GM18907 (cell line): ENCODE data around the gene SKIC8.

Source experiments
- ATAC-seq: cut with Tn5 transposase; IDR thresholded peaks from one replicate; pipeline ENCODE4 v1.9.1; 2021; ENCODE audit warnings: mild to moderate bottlenecking, moderate library complexity; ENCODE audit not compliant: unreplicated experiment

Gene SKIC8

DNA sequence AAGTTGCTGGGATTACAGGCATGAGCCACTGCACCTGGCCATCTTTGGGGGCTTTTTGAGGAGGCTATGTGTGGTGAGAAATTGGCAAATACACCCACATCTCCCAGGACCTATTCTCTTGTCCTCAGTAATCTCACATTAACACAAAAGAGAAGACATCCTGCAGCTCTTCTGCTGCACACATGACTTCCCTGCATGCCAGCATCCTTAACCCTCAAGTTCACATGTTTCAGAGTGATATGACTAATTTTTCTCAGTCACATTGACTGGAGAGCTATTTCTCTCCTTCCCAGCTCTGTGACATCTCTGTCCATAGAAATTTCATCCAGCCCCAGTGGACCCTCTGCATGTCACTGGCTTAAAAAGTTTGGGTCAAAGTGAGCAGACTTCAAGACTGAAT, 1.9 kb upstream of the SKIC8 start:
- ATAC-seq = no peak

DNA sequence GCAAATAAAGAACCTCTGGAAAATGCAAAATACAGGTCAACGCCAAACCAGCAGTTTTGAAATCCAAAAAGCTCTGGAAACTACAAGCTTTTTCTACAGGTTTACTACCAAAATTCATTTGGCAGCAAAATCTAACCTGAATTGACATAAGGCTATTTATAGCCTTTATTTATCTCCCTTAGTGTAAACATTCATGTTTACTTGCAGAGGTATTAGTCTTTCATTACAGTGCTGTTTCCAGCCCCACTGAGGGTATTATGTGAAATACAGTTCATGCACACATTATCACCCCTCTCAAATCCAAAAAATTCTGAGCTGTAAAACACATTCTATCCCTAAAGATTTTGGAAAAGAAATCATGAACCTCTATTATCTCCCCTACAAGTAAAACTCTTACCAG, 7.2 kb downstream of the SKIC8 start:
- ATAC-seq = no peak

DNA sequence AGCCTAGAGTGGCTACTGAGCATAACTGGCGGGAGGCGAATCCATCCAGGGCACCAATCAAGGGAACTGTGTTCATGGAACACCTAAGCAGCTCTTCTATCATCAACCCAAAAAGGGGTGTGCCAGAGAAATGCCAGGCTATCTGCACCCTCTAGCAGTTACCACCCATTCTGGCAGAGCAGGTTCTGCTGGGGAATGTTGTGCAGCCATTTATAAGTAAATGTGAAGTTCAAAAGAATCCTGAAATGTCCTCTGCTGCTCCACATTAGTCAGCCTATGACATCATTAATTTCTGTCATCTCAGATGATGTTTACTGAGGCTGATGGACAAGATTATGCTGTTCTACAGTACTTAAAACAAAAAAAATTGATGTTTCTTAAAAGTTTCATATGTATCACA, 7.7 kb downstream of the SKIC8 start:
- no peak for ATAC-seq

DNA sequence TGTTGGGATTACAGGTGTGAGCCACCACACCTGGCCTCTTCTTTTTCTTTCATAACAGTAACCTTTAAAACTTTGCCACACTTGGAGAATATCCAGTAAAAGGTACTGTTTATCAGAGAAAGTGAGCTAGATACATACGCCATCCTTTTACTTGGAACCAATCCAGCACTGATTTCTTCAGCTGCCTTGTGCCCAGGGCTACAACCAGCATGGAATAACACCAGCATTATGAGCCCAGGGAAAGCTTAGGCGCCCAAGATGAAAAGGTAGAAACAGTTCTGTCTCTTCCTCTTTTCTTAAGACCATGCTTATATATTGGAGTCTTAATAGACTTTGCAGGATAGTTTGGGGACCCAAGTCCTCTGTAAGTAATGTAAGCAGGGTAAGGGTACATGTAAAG, 8.4 kb downstream of the SKIC8 start:
- no peak for ATAC-seq

DNA sequence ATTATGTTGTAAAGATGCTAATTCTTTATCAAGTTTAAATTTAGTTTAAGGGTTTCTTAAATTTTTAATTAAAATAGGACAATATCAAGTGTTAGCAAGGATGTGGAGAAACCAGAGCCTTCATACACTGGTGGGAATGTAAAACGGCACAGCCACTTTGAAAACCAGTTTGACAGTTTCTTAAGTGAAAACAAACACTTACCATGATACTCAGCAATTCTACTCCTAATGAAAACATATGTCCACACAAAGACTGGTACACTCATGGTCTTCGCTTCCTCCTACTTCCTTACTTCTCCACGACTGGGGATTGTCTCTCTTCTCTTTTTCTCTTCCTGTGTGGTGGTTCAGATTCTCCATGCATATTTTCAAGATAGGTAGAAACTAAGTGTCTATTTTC, 9.2 kb downstream of the SKIC8 start:
- ATAC-seq = no peak

DNA sequence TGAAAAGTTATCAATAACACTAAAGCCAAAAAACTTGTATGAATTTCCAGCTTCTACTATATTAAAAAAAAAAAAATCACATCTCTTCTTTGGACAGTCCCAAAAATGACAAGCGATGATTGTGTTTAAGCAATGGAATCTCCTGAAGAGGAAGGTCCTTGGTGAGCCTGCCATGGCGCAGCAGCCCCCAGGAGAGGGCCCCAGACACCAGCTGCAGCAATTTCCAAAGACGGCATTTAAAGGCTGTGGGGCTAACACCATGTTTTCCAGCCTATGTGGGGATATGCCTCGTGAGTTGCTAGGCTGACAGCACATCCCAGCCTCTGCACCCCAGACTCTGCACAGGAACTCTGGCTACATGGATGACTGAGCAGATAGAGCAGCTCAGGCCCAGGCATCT, 14.7 kb downstream of the SKIC8 start:
- no peak for ATAC-seq

DNA sequence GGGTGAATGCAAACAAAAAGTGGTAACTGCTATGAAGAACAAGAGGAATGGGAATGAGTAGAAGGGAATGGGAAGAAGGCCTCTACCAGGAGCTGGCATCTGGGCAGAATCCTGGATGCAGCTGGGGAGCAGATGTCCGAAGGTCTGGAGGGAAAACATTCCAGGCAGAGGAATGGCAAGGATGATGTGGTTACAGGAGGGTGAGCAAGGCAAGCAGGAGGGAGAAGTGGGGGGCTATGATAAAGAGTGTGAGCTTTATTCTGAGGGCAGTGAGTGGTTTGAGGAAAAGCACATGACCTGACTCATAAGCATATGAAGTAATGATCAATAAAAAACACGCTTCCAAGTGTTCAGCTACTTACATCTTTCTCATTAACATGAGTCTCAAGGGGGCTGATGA, 17.1 kb downstream of the SKIC8 start:
- ATAC-seq = no peak

DNA sequence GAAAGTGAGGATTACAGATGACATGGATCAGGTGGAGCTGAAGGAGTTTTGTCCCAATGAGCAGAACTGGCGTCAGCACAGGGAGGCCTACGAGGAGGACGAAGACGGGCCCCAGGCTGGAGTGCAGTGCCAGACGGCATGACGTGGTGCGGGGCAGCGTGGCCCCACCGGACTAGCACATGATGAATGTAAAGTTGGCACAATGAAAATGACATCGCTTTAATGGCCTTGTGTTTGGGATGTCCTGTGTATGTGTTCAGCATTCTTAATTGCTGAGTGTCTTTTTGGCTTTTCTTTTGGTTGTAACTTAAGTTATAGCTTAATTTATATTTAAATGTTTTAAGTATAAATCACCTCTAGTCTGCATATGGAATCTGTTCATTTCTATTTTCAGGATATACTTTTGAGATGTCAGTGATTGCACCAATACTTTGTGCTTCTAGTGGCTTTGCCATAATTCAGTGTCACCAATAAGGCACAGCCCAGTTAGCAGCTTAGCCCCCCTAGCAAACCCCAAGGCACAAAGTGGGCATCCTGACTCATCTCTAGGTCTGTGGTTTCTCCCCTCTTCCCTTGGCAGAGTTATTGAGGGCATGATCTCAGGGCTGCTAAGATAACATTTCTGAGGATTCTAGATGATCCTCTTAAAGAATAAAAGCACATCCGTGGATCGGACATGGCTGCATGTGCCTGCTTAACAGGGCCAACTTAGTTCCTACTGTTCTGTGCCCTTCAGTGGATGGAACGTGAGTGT, 18.9 kb downstream of the SKIC8 start:
- ATAC-seq = no peak

DNA sequence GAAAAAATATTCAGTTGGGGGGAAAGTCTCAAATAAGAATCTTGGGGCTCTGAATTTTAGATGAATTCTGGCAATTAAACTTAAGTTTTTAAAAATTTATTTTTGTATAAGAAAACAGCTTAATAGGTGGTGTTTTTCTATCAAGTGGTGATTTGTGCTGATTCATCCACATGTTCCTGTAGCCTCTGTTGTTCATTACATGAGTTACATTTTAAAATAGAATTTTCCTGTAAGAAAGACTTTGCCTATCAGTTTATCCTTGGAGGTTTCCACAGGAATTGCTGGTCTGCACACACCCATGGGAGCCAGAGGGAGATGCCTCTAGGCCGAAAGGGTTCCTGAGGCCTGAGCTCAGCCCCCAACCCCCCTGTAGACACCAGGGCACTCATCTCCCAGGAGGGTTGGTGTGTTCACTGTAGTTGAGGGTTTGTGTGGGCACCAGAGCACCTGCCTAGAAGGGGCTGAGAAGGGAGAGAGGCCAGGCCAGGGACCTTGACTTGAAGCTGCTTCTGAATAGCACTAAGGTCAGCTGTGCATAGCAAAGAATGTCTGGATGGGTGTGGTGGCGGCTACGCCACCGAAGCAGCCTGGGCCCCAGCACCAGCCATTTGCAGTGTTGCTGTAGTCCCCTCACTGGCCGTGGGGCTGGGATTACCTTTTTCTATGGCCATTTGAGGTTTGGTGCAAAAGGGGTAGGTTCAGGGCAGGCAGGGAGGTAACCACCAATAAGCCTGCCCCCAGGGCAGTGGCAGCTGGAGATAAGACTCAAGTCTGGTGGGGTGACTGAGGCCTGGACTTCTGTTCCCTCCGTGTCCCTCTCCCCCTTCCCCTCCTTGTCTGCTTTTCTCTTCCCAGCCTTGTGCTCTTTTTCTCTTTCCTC, 23.1 kb downstream of the SKIC8 start:
- ATAC-seq = no peak

DNA sequence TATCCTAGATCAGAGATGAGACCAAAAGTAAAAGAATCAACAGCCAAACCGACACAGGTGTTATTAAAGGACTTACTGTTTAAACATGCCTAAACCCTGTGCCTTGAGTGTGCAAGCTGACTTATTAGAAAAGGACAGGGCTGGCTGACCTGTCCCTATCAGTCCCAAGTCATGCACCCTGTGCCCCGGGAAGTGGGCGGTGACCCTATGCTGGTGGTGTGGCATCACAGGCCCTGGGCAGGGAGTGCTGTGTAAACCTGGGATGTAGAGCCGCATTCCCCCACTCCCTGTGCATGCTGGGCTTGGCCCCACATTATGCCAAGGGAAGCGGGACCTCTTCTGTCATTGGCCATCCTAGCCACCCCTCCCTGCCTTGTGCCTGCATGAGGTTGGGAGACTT, 24.4 kb downstream of the SKIC8 start:
- ATAC-seq = no peak

DNA sequence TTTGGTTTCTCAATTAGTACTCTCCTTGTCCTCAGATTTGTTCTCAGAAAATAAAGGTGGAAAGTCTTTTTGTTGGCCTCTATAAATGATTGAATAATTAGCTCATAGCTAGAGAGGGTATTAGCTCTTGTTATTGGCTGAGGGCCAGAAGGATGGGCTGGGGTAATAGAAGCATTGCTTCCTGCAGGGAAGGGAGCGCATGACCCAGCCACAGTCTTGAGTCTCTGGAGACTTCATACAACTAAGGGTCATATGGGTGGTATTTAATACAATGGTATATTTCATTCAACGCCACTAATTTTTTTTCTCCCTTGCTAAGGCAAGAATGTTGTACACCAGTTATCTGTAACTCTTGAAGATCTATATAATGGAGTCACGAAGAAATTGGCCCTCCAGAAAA, 26.6 kb downstream of the SKIC8 start:
- no peak for ATAC-seq

DNA sequence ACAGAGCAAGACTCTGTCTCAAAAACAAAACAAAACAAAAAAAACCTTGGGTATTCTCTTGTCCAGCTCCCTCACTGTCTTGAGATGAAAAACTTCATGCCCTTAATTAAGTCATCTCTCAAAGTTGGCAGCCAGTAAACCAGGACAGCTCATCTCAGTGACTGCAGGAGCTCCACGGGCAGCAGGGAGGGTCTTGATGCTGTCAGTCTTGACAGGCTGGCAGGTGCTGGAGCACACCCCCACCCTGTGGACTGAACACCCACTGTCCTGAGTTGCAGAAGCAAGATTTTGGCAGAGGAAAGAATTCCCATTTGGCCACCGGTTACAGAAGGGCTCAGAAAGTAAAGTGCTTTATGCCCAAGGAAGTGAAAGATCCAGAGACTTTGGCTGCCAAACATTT, 27.1 kb downstream of the SKIC8 start:
- ATAC-seq = no peak

DNA sequence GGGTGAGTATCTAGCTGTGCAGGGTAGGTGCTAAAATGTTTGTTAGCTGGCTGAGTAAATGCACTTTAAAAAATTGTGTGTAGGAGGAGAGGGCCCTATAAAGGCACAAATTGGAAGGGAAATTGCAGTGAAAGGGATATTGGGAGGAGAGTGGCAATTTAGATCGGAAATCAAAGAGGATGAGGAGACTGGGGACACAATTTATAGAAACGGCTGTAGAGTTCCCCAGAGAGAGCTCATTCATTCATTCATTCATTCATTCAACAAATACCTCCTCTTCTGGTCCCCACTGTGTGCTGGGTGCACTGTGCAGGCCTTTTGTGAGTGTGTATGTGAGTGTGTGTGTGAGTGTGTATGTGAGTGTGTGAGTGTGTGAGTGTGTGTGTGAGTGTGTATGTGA, 32.6 kb downstream of the SKIC8 start:
- no peak for ATAC-seq

DNA sequence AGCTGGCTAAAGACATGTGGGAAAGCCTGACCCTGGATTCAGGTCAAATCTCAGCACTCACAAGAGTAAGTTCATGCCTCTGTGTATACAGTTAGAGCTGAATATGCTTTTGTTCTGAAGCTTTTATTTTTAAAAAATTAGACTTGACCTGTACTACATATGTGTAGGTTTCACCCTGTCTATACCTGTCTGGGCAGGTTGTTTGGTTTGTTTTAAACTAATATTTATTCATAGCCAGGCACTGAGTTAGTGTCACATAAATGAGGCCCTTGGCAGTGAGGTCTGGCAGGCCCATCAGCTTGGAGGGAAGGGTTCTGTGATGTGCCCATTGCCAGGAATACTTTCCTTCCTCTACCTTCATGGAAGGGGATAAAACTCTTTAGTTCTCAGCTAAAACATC, 33.2 kb downstream of the SKIC8 start:
- no peak for ATAC-seq

DNA sequence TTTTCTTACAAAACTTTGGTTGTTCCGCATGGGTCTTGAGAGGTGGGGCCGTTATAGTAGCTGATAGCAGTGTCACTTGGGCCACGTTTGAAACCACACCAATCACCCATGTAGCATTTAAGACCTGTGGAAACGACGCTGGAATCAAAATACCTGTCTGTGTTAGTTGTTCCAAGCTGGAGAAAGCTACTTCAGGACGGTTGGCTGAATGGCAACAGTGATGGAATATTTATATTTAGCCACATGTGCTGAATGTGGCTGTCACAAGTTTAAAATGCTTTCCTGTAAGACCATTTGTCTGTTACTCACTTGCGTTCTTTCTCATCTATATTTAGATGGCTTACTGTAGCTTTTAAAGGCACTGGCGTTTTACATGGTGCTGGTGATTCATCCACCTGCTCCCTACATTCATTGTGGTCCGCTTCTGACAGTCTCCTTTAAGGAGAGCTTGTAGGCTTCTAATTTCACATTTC, 33.6 kb downstream of the SKIC8 start:
- ATAC-seq = no peak

DNA sequence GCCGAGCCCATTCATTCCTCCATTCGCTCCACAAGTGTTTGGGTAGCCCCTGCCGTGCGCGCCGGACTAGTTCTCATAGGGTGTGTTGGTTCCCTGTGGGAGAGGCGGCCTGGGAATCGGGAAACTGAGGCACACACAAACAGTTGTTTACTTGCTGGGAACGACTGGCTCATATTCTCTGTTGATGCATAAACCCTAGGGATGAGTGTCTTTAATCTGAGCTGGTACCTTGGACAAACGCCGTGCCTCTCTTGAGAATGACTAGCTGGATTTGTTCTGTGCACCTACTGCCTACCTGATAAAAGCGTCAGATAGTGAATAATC, 34.3 kb downstream of the SKIC8 start:
- no peak for ATAC-seq

DNA sequence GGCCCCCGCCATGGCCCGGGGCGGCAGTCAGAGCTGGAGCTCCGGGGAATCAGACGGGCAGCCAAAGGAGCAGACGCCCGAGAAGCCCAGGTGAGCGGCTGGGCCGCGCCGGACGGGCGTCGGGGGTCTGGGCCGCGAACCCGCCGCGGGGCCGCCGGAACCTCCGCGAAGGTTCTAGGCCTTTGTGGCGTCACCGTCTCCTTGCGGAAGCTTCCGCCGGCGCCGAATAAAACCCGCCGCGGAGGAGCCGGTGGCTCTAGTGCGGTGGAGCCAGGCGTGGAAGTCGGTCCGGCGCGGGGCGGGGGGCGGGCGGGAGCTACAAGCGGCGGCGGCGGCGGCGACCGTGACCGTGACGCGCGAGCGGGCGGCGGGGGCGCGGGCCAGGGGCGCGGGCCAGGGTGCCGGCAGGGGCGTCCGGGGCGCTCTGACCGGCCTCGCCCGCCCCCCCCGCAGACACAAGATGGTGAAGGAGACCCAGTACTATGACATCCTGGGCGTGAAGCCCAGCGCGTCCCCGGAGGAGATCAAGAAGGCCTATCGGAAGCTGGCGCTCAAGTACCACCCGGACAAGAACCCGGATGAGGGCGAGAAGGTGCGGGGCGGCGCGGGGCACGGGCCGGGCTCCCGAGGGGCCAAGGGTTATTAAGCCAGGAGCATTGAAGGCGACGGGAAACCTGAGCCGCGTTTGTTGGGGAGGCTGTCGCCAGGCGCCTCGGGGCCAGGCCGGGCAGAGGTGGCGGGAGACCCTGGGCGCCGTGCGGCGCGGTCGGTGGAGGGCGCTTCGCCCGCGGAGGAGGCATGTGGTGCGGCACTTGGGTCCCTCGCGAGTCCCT, 34.9 kb downstream of the SKIC8 start, which contains the start of gene DNAJA4:
TSS of gene DNAJA4 (plus strand) at position 259 of the 833 bp plus-strand sequence. CDS start at position 461, 202 bp downstream.
- no peak for ATAC-seq

DNA sequence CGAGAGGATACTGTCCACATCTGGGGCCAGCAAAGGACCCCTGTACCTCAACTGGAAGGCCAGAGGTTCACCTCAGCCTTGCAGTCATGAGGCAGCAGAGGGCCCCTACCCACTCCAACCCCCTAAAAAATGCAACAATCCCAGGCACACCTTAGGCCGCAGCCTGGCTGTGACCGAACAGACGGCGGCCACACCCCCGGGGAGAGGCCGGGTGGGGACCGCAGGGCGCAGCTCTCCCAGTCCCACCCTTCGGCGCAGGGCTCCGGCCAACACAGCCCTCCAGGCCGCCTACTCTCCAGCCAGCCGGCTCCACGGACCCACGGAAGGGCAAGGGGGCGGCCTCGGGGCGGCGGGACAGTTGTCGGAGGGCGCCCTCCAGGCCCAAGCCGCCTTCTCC, 35.5 kb downstream of the SKIC8 start:
- ATAC-seq = no peak

DNA sequence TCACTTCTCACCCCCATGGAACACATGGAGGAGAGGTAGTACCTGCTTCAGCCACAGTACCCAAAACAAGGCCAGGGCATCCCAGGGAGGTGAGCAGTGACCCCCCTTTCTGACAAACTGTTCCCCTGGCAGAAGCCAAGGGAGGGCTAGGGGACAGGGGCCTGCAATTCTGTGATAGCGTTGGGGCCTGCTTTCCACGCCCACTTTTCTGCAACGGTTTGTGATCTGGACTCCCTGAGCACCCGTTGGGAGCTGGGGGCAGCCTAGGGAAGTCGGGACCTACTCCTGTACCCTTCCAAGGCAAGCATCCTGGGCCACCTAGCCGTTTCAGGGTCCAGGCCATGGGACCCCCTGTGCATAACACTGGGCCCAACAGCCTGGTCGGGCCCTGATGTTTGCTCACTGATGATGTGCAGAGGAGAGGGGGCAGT, 36.0 kb downstream of the SKIC8 start:
- no peak for ATAC-seq

DNA sequence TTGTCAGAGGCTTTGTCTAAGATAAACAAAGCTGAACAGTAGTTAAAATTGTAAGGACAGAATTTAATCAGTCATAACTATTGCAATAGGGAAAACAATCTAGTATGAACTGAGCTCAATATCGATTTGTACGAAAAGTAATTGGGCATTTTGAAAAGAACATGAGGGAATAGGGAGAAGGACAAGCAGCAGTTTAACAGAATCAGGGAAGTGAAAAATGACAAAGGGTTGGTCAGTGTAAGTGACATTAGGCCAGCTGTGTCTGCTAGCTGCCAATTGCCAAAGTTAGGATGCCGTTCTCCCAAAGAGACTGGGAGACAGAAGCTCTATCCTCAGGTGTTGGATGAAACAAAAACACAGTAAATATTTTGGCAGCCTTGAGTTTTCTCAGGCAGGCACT, 38.3 kb downstream of the SKIC8 start:
- no peak for ATAC-seq

DNA sequence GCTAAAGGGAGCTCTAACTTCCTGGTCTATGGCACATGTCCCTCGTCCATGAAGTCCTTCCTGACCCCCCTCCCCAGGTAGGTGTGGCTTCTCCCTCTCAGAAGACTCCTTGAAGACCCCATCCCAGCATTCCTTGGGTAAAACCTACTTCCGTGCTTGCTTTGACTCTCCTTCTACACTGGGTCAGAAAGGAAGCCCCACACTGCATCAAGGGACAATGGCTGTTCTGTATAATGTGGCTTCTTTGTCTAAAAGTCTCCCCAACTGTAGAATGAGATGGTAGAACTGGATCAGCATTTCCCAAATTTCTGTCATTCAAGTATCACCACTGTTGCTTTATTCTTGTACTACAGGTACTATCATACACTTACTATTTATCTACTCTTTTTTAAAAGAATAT, 38.9 kb downstream of the SKIC8 start:
- no peak for ATAC-seq
